ENCODE data around the gene TGFBI. TPM values are rescaled to one million over a fixed set of nuclear protein-coding genes. Genes with fewer than 3 reads are reported as not detected.

The TGFBI gene
- total RNA-seq, 2 donors from 2014 or later: 21.0 to 50.3 TPM

DNA sequence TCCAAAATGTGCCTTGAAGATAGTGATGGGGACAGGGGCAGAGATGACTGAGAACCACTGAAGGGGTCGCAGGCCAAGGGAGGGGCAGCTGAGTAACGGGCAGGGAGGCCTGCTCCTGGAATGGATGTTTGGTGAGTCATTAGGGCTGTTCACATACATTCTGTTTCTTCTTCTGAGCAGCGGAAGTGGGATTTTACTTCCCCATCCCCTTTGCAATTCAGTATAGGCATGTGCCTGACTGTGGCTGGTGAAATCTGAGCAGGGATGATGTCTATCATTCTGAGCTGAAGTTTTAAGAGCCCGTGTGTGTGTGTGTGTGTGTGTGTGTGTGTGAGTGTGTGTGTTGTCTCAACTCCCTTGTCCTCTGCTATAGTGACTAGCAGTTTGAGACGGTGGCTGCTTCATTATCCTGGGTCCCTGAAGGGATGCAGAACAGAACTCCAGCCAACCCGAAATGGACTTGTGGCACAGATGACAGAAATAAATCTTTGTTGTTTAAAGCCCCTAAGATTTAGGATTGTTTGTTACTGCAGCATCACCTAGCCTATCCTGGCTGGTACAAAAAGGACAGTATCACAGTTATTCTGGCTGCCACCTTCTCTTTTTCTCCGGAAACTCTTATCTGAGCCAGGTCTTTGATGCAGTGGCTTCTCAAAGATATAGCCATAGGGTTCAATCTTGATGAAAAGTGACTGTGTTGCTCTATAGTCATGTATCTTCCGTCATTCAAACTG is 29.2 kb upstream of the TGFBI start:
- ATAC-seq (no peak), DNase-seq (no peak)
- intact Hi-C loops (cut with DNase I, micrococcal nuclease): no loop called here

- DNase-seq (no peak), ATAC-seq (no peak)
- intact Hi-C loops (cut with DNase I, micrococcal nuclease): no loop called here
These were observed 28.6 kb upstream of the TGFBI start for GRCh38 chr5:136000147-136000546.

DNA sequence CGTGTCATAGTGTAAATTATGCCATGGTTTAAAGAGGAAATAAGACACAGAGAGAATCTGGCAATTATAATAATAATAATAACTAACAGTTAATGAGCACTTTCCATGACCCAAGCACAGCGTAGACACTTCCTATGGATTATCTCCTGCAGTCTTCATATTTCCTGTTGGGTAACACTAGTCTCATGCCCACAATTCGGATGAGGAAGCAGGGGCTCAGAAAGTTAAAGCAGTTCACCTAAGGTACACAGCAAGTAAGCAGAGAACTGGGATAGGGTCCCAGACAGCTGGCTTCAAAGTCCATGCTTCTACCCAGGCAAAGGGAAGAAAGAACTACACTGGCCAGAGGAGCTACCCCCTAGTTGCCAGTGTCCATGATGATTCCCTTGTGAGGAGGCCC is 27.9 kb upstream of the TGFBI start:
- intact Hi-C loops (cut with DNase I, micrococcal nuclease): no loop called here
- no peak for ATAC-seq
- DNase-seq: no peak

DNA sequence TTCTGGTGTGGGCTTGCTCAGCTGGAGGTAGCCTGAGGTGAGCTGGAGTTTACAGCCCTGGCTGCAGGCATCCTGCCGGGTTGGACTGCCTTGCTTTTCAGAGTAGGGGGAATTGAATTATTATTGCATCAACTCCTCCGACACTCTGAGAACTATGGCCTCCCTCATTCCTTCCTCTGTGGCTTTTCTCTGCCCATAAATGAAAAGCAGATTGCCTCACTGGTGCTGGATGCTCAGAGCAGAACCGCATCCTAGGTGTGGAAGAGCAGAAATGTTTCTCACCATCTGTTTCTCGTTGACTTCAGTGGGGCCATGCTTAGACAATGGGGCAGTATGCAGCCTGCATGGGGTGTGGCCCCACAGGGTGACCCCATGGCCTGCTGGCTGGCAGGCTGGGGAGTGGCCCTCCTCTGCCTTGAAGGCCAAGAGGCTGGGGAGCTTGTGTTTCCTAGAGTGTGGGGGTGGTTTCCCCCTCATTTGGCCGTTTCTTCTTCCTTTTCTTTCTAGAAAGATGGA is 27.3 kb upstream of the TGFBI start:
- DNase-seq: no peak
- ATAC-seq: no peak
- intact Hi-C loops (cut with DNase I, micrococcal nuclease): no loop called here

GRCh38 chr5:136004436-136004835 is 24.4 kb upstream of the TGFBI start:
- intact Hi-C loops (cut with DNase I, micrococcal nuclease): no loop called here
- ATAC-seq: no peak
- DNase-seq: no peak

DNA sequence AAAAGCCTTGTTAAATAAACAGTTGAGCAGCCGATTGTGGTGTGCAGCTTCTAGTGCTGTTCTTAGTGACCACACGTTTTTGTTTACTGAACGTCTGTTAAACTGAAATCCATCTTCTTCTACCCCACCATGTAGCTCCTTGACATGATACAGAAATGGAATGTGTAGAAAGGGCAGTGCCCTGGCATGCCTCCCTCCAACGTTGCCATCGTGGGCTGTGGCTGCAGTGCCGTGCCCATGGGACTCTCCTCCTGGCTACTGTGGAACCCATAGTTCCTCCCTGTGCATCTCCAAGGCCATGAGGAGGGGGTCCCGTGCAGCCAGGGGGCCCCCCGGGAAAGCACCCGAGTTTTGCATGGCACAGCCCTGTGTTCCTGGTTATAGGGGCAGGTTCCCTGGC is 23.3 kb upstream of the TGFBI start:
- ATAC-seq: no peak
- DNase-seq: no peak

DNA sequence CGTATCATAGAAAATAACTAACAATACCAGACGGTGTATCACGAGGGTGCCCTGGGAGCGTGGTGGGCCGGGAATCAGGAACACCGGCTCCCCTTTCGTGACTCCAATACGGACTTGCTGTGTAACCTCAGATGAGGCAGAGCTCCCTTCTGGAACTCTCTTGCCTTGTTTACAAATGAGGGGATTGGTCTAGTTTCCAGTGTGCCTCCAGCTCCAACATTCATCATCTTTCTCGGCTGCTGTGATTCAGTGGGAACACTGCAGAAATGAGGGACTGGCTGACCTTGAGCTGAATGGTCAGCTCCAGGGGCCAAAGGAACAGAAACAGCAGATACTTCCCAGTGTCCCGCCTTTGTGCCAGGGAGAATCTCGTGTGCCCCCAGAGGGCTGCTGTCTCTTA is 22.6 kb upstream of the TGFBI start:
- intact Hi-C loops (cut with DNase I, micrococcal nuclease): no loop called here
- DNase-seq (no peak), ATAC-seq (no peak)

More for the DNA sequence above, 23.3 kb upstream of the TGFBI start:
- intact Hi-C loops (cut with DNase I, micrococcal nuclease): no loop called here

- DNase-seq: no peak
- no peak for ATAC-seq
- intact Hi-C loops (cut with DNase I, micrococcal nuclease): no loop called here
These were observed 22.0 kb upstream of the TGFBI start for GRCh38 chr5:136006761-136007251.

GRCh38 chr5:136007271-136007670 is 21.5 kb upstream of the TGFBI start:
- ATAC-seq (no peak), DNase-seq (no peak)
- intact Hi-C loops (cut with DNase I, micrococcal nuclease): no loop called here

- DNase-seq: no peak
- no peak for ATAC-seq
These were observed 17.3 kb upstream of the TGFBI start for GRCh38 chr5:136011414-136012001.

GRCh38 chr5:136012041-136012804 is 16.6 kb upstream of the TGFBI start:
- DNase-seq (no peak), ATAC-seq (no peak)
- intact Hi-C loops (cut with DNase I, micrococcal nuclease): no loop called here

More at GRCh38 chr5:136011414-136012001, 17.3 kb upstream of the TGFBI start:
- intact Hi-C loops (cut with DNase I, micrococcal nuclease): no loop called here

DNA sequence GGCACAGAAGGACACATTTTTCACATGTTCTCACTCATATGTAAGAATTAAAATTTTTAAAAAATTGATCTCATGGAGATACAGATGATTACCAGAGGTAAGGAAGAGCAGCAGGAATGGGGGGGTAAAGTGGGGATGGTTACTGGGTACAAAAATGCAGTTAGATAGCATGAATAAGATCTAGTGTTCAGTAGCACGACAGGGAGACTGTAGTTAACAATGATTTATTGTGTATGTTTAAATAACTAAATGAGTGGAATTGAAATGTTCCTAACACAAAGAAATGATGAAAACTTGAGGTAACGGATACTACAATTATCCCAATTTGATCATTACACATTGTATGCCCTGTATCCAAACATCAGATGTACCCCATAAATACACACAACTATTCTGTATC is 15.2 kb upstream of the TGFBI start:
- no peak for DNase-seq
- ATAC-seq: no peak
- intact Hi-C loops (cut with DNase I, micrococcal nuclease): no loop called here

DNA sequence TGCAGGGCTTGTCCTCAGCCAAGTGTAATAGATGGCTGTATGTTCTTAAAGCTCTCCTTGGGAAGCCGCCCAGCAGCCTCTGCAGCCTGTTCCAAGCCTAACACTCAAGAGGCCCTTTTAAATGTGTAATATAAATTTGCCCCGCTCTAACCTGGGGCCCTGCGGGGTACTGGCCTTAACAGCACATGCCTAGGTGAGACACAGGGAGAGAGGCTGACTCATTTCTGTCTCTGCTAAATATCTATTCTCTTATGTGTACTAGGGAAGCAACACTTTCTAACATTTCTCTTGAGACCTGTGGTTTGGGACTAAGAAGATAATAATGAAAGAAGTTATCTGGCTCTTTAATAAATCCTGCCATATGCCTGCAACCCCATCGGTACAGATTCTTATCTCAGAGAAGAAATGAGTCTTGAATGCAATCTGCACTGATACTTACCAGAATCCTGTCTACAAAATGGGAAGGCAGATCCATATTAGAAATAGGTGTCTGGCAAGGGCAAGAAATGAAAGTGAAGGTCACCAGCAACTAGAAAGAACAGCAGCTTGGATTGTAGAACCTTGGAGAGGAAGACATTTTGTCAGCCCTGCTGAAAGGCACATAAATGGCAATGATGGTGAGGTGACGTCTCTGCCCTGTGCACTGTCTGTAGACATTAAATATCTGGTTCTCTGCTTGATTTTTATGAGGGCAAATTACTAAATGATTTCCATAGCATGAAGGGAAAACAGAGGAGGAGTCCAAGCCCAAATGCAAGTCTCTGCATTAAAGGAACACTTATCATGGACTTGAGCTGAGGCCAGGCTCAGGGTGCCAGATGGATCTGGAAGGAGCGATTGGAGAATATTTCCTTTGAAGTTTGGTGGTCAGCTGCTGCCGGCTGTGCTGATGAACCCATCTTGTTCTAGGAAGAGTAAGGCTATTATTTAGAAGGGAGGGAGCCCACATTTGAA is 14.5 kb upstream of the TGFBI start:
- ATAC-seq (no peak), DNase-seq (peak in 1 of 2 donors; percentile 46)
- intact Hi-C loops (cut with DNase I, micrococcal nuclease): no loop called here

GRCh38 chr5:136015003-136015375 is 13.8 kb upstream of the TGFBI start:
- DNase-seq (no peak), ATAC-seq (no peak)
- intact Hi-C loops (cut with DNase I, micrococcal nuclease): no loop called here

- ATAC-seq (no peak), DNase-seq (no peak)
- intact Hi-C loops (cut with DNase I, micrococcal nuclease): no loop called here
These were observed 12.7 kb upstream of the TGFBI start for GRCh38 chr5:136015966-136016650.

DNA sequence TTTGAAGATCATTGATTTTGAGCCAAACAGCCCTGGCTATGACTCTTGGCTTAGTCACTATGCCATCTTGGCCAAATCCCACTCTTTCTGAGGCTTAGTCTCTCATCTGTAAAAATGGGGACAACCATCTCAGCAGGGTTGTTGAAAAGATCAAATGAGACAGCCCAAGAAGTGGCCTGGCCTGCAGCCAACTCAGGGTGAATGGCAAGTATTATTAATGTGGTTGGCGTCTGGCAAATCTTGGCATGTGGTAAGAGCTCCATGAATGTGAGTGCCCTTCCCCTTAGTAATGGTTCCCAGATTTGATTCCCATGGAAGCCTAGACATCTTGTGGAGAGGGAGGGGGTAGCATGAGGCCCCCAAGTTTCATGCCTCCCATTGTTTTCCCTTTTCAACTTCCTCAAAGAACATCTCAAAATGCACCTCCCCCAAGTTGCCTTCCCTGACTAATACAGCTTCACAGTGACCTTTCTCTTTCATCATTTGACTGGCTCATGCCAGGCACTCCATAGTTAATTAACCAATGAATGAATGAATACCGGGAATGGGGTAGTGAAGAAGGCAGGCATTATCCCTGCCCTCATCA is 11.8 kb upstream of the TGFBI start:
- DNase-seq (no peak), ATAC-seq (no peak)
- intact Hi-C loops (cut with DNase I, micrococcal nuclease): no loop called here

DNA sequence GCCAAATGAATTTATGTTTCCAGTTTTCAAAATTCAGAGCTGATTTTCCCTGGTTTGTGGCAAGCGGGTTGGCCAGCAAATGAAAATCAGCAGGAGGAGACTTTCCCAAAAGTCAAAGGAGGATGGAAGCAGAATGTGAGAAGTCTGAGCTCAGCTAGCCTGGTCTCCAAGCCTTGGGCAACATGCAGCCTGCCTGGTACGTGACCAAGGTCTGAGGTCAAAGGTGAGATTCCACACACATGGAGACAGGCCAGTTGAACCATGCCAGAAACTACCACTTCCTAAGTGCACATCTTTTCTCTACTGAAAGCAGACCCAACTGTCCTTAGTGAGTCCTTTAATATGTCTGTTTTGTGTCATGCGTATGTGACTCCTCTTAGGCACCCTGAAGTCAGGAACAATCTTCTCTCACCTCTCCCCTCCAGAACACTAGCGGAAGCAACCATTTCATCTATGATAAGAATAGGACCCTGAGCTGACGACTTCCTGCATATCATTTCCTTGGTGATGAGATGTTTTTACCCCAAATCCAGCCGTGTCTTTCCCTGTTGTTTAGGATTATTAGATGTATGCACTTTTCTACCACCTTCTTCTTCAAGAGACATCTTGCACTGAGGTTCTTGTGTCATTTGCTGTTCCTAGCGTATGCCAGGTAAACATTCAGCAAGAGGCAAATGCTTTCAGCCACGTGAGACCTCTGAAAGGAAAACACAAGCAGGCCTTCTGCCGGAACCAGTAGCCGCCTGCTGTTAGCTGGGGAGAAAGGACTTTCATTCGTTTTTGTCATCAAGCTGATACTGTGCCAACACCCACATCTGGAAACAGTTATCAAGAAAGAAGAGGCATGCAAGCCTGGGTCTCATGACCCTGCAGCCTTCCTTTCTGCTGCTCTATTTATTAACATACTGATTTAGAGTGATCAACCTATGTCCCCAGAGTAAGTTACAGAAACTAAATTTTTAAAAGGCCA is 9.7 kb upstream of the TGFBI start:
- no peak for DNase-seq
- intact Hi-C loops (cut with DNase I, micrococcal nuclease): no loop called here
- no peak for ATAC-seq
